T-cell (primary cell): Measurements from ENCODE around the gene PRKCA. TPM values are rescaled to one million over a fixed set of nuclear protein-coding genes. Genes with fewer than 3 reads are reported as not detected.
"Not testable (repeated sequence)": the region's sequence is repeated elsewhere in the genome, so short reads cannot be mapped to it uniquely, and the experiment has no call there.

Experiments used
- ATAC-seq, 4 experiments: fragments of 200-7000 bp in 3 of 4; fragments of 150-1000 bp in 1 of 4; cut with Tn5 transposase; replicated peaks in 1 of 4; 1 replicate in 3 of 4; 2 replicates in 1 of 4; pipeline ENCODE4 v1.10.0; 2021; ENCODE audit warnings: moderate library complexity in 3 of 4, mild to moderate bottlenecking in 2 of 4, moderate number of reproducible peaks in 1 of 4
- CTCF ChIA-PET, 2 donors: fragments of 300-600 bp; sonication (Branson Sonifier 250); formaldehyde crosslinking; loops; one replicate each; lab custom pipeline; 2022; ENCODE audit warnings: antibody characterized with exemption in 2 of 2; lab: Charles Lee
- POLR2A ChIA-PET, 2 donors: fragments of 300-600 bp; sonication (Branson Sonifier 250); formaldehyde crosslinking; loops; one replicate each; lab custom pipeline; 2022; ENCODE audit warnings: antibody characterized with exemption in 2 of 2; lab: Charles Lee
- DNase-seq, 35 experiments: peaks; one replicate each; pipeline versions ENCODE4 v3.0.0 to v3.0.0-alpha.2; 2013 to 2023
- H3K27ac ChIP-seq: one replicate; pipeline ENCODE4 v1.5.1; 2013; ENCODE audit warnings: low read length
- H3K27me3 ChIP-seq, 2 experiments: replicated peaks in 1 of 2; 1 replicate in 1 of 2; 2 replicates in 1 of 2; pipeline versions ENCODE4 v1.6.1 to v1.7.0; 2013; ENCODE audit warnings: low read length in 1 of 2, mixed read lengths in 1 of 2; ENCODE audit not compliant: control insufficient read depth in 2 of 2, insufficient read depth in 2 of 2; ENCODE audit errors: extremely low read depth in 1 of 2
- H3K36me3 ChIP-seq, 2 donors: 1 replicate in 1 of 2; 2 replicates in 1 of 2; pipeline versions ENCODE4 v1.6.1 to v1.7.0; 2013; ENCODE audit warnings: low read length in 1 of 2; ENCODE audit not compliant: control insufficient read depth in 2 of 2, insufficient read depth in 1 of 2; ENCODE audit errors: extremely low read depth in 1 of 2
- H3K4me1 ChIP-seq, 2 experiments: 1 replicate in 1 of 2; 2 replicates in 1 of 2; pipeline versions ENCODE4 v1.6.1 to v1.7.0; 2013; ENCODE audit warnings: low read length in 2 of 2, mixed read lengths in 1 of 2; ENCODE audit not compliant: insufficient read depth in 2 of 2, control insufficient read depth in 1 of 2; ENCODE audit errors: extremely low read depth in 1 of 2
- H3K4me3 ChIP-seq, 2 donors: 1 replicate in 1 of 2; 2 replicates in 1 of 2; pipeline versions ENCODE4 v1.5.1 to v1.7.0; 2013; ENCODE audit warnings: mild to moderate bottlenecking in 2 of 2, low read length in 1 of 2, moderate library complexity in 1 of 2; ENCODE audit not compliant: control insufficient read depth in 1 of 2; ENCODE audit errors: extremely low read depth in 1 of 2
- H3K9me3 ChIP-seq: 2 replicates; pipeline ENCODE4 v1.7.0; 2013
- H3K27ac Mint-ChIP-seq, 2 donors: one replicate each; pipeline ENCODE4 v1.8.0; 2020 to 2021; ENCODE audit warnings: mild to moderate bottlenecking in 2 of 2, mixed read lengths in 2 of 2
- H3K27me3 Mint-ChIP-seq, 2 donors: one replicate each; pipeline ENCODE4 v1.8.0; 2021 to 2022; ENCODE audit warnings: mixed read lengths in 2 of 2
- H3K36me3 Mint-ChIP-seq: one replicate; pipeline ENCODE4 v1.8.0; 2021; ENCODE audit warnings: mixed read lengths
- H3K4me1 Mint-ChIP-seq, 3 donors: one replicate each; pipeline ENCODE4 v1.8.0; 2020 to 2022; ENCODE audit warnings: mixed read lengths in 3 of 3, mild to moderate bottlenecking in 1 of 3
- H3K4me3 Mint-ChIP-seq, 3 donors: one replicate each; pipeline ENCODE4 v1.8.0; 2020 to 2022; ENCODE audit warnings: mild to moderate bottlenecking in 3 of 3, mixed read lengths in 3 of 3, moderate library complexity in 3 of 3
- H3K9me3 Mint-ChIP-seq, 3 donors: one replicate each; pipeline ENCODE4 v1.8.0; 2020 to 2022; ENCODE audit warnings: mixed read lengths in 3 of 3
- WGBS: methylation state at CpG from one replicate; pipeline ENCODE4 v1.1.5; 2013; ENCODE audit warnings: missing lambda C conversion rate; ENCODE audit not compliant: insufficient coverage; 5-methylcytosine and 5-hydroxymethylcytosine counted together
- total RNA-seq, 35 experiments: library from RNA in 6 of 35; stranded (reverse) in 6 of 35; fragments of 120-200 nt in 1 of 35; gene quantifications; one replicate each; pipeline versions ENCODE4 v1.2.1 to v1.2.4 and lab custom pipeline; 2013 to 2026

Gene PRKCA
- total RNA-seq, 5 donors from 2014 or later (not counting 1 experiment from before 2014, with no cell fraction given) = 75.9 to 128 (median 82.0) TPM

- Mint-ChIP-seq H3K9me3 (no peaks in the 10 kb centered on the region), H3K27me3 (no peaks in the 10 kb centered on the region), H3K36me3 (peaks cover 31% of the 10 kb centered on the region), H3K4me3 (no peak overlapping the region), H3K27ac (no peak overlapping the region), H3K4me1 (peaks cover 5 to 30% (median 23%) of the 10 kb centered on the region in 3 donors)
- WGBS = 69% methylated on average over 3 of the region's 9 CpGs
- ChIA-PET POLR2A (no interaction called here), CTCF (interaction anchor here in 1 of 2 donors (1.1 kb wide), 1 partner anchor 364 kb away, joined by 3 read pairs; no protein-coding TSS in a partner anchor)
- Histone ChIP-seq H3K4me3 (no peak overlapping the region), H3K9me3 (no peaks in the 10 kb centered on the region), H3K27ac (no peak overlapping the region), H3K4me1 (peaks cover 0 to 20% of the 10 kb centered on the region in 2 experiments), H3K36me3 (peaks cover 0 to 11% of the 10 kb centered on the region in 2 donors), H3K27me3 (no peaks in the 10 kb centered on the region)
- ATAC-seq (no peak), DNase-seq (no peak)
Measured at GRCh38 chr17:66717641-66718058, 415.2 kb downstream of the PRKCA start.

DNA sequence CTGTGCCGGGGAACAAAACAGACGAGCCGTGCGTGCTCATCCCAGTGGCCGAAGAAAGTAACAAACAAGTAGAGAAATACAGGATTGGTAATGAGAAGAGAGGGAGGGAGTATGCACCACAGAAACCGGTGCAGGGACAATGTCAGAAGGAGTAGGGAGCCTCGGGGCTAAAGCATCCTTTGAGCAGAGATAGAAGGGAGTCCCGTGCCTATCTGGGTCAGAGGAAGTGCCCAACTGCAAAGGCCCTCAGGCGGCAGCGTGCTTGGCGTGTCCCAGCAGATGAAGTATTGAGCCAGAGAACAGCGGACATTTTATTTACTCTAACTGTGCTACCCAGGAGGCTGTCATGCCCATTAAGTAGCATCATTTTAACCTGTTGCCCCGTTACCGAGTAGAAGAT is 417.6 kb downstream of the PRKCA start:
- Mint-ChIP-seq H3K27ac (no peak overlapping the region), H3K36me3 (peaks cover 31% of the 10 kb centered on the region), H3K9me3 (no peaks in the 10 kb centered on the region), H3K4me1 (peaks cover 0 to 23% (median 17%) of the 10 kb centered on the region in 3 donors), H3K4me3 (no peak overlapping the region), H3K27me3 (no peaks in the 10 kb centered on the region)
- POLR2A ChIA-PET = no interaction called here
- H3K4me3 ChIP-seq = no peak overlapping the region
- ATAC-seq = no peak
- H3K9me3 ChIP-seq = no peaks in the 10 kb centered on the region
- H3K27me3 ChIP-seq = no peaks in the 10 kb centered on the region
- no peak overlapping the region for H3K27ac ChIP-seq
- H3K4me1 ChIP-seq = no peaks in the 10 kb centered on the region
- WGBS = 79% methylated on average over 9 of the region's 14 CpGs
- peaks cover 0 to 11% of the 10 kb centered on the region in 2 donors for H3K36me3 ChIP-seq
- CTCF ChIA-PET = no interaction called here
- no peak for DNase-seq

DNA sequence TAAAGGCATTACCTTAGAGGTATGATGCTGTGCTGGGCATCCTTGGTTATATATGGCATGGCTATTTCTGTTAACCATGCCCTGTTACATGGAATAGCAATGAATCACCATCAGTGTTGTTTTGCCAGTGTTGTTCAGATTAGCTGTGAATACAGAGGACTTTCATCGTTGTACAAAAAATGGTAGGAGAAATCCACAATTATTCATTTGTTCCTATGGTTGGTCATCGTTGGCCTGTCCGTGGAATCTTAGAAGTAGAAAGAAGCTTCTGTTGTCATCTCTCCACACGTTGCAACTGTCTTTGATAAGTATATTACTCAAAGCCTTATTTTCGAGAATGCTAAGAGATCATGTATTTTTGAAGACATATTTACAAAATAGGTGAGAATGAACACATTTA is 418.2 kb downstream of the PRKCA start:
- WGBS = 100% methylated on average over 1 of the region's 5 CpGs
- H3K4me1 Mint-ChIP-seq = peaks cover 4 to 25% (median 21%) of the 10 kb centered on the region in 3 donors
- no peaks in the 10 kb centered on the region for H3K27me3 ChIP-seq
- POLR2A ChIA-PET = no interaction called here
- H3K36me3 Mint-ChIP-seq = peaks cover 34% of the 10 kb centered on the region
- DNase-seq = no peak
- CTCF ChIA-PET = interaction anchor here in 1 of 2 donors (0.6 to 0.7 kb wide), 2 partner anchors 14 to 1673 kb away, joined by 4 to 6 read pairs; no protein-coding TSS in a partner anchor
- H3K27ac ChIP-seq = no peak overlapping the region
- peaks cover 0 to 11% of the 10 kb centered on the region in 2 donors for H3K36me3 ChIP-seq
- no peak overlapping the region for H3K27ac Mint-ChIP-seq
- H3K9me3 ChIP-seq = no peaks in the 10 kb centered on the region
- no peak overlapping the region for H3K4me3 Mint-ChIP-seq
- no peaks in the 10 kb centered on the region for H3K9me3 Mint-ChIP-seq
- no peak overlapping the region for H3K4me3 ChIP-seq
- no peak for ATAC-seq
- H3K4me1 ChIP-seq = no peaks in the 10 kb centered on the region
- H3K27me3 Mint-ChIP-seq = no peaks in the 10 kb centered on the region

DNA sequence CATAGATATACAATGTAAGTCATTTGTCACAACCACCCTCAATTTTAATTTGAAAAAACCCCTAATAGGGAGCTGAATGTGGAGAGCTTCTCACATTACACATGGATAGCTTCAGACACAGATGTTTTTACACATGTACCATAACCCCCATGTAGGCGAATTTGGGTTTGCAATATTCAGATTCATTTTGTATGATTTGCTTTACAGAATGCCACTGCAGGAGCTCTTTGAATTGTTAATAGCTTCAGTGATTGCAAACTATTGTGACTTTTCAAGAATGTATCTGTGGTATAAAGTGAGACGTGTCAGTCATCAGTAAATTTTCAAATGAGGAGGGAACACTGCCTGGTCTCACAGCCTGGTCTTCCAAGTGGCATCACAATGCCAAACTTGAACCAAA is 419.9 kb downstream of the PRKCA start:
- Mint-ChIP-seq H3K4me3 (no peak overlapping the region), H3K27ac (no peak overlapping the region), H3K27me3 (no peaks in the 10 kb centered on the region), H3K4me1 (peaks cover 10 to 24% (median 23%) of the 10 kb centered on the region in 3 donors), H3K36me3 (peaks cover 20% of the 10 kb centered on the region), H3K9me3 (no peaks in the 10 kb centered on the region)
- ATAC-seq (no peak), DNase-seq (no peak)
- Histone ChIP-seq H3K4me1 (peaks cover 0 to 2% of the 10 kb centered on the region in 2 experiments), H3K9me3 (no peaks in the 10 kb centered on the region), H3K27me3 (no peaks in the 10 kb centered on the region), H3K27ac (no peak overlapping the region), H3K36me3 (peaks cover 0 to 11% of the 10 kb centered on the region in 2 donors), H3K4me3 (no peak overlapping the region)
- WGBS = 100% methylated on average over 1 of the region's 2 CpGs
- CTCF ChIA-PET = no interaction called here
- POLR2A ChIA-PET = interaction anchor here in 1 of 2 donors (0.6 kb wide), 2 partner anchors 53 to 654 kb away, joined by 3 to 5 read pairs; no protein-coding TSS in a partner anchor

- Histone ChIP-seq H3K27me3 (no peaks in the 10 kb centered on the region), H3K36me3 (no peaks in the 10 kb centered on the region), H3K27ac (no peak overlapping the region), H3K9me3 (no peaks in the 10 kb centered on the region), H3K4me1 (peaks cover 0 to 2% of the 10 kb centered on the region in 2 experiments), H3K4me3 (no peak overlapping the region)
- DNase-seq = no peak
- Mint-ChIP-seq H3K36me3 (peaks cover 7% of the 10 kb centered on the region), H3K4me1 (peaks cover 10 to 27% (median 25%) of the 10 kb centered on the region in 3 donors), H3K27ac (peak overlapping the region in 1 of 2 donors; percentile 5), H3K27me3 (no peaks in the 10 kb centered on the region), H3K4me3 (no peak overlapping the region), H3K9me3 (no peaks in the 10 kb centered on the region)
- ATAC-seq = no peak
- 60% methylated on average over 1 of the region's 5 CpGs for whole genome bisulfite sequencing
- ChIA-PET CTCF (no interaction called here), POLR2A (interaction anchor here in 1 of 2 donors (0.6 kb wide), 1 partner anchor 1211 kb away, joined by 10 read pairs; no protein-coding TSS in a partner anchor)
Measured at GRCh38 chr17:66724581-66725341, 422.3 kb downstream of the PRKCA start.

DNA sequence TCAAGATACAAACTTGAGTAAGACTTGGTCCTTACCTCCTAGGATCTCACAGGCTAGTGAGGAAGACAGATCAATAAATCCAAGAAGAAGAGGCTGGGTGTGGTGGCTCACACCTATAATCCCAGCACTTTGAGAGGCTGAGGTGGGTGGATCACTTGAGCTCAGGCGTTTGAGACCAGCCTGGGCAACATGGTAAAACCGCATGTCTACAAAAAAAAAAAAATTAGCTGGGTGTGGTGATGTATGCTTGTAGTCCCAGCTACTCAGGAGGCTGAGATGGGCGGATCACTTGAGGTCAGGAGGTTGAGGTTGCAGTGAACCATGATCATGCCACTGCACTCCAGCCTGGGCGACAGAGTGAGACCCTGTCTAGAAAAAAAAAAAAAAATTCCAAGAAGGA is 423.0 kb downstream of the PRKCA start:
- H3K9me3 Mint-ChIP-seq, H3K27me3 ChIP-seq, H3K4me1 ChIP-seq, DNase-seq, H3K27me3 Mint-ChIP-seq, H3K4me3 ChIP-seq, H3K4me3 Mint-ChIP-seq, H3K36me3 Mint-ChIP-seq, H3K9me3 ChIP-seq, H3K27ac ChIP-seq, ATAC-seq, H3K36me3 ChIP-seq, CTCF ChIA-PET: not testable (repeated sequence)
- peaks cover 10 to 27% (median 25%) of the 10 kb centered on the region in 3 donors for H3K4me1 Mint-ChIP-seq
- 78% methylated on average over 2 of the region's 4 CpGs for WGBS
- peak overlapping the region in 1 of 2 donors; percentile 5 for H3K27ac Mint-ChIP-seq
- POLR2A ChIA-PET = interaction anchor here in 1 of 2 donors (0.7 kb wide), 1 partner anchor 414 kb away, joined by 4 read pairs; no protein-coding TSS in a partner anchor
